NB4 (cell line): ENCODE data around the gene MAGI2.

Source experiments
- DNase-seq: peaks from one replicate; pipeline ENCODE4 v3.0.0; 2010; ENCODE audit warnings: low read depth
- H3K4me3 ChIP-seq: one replicate; pipeline ENCODE4 v1.5.1; 2011; ENCODE audit warnings: mild to moderate bottlenecking, low read depth, low read length, moderate library complexity
- MYC ChIP-seq: IDR thresholded peaks from 2 replicates; pipeline ENCODE4 v1.6.1; 2011; ENCODE audit warnings: low read depth, low read length
- POLR2A ChIP-seq: IDR thresholded peaks from 2 replicates; pipeline ENCODE4 v1.6.1; 2011; ENCODE audit warnings: mild to moderate bottlenecking; ENCODE audit not compliant: insufficient read length; ENCODE audit errors: extremely low read depth
- TF ChIP-seq, protein P1 (sequence below): IDR thresholded peaks from one replicate; pipeline ENCODE4 v1.5.1; 2012; ENCODE audit warnings: low read depth, low read length
- TF ChIP-seq, protein P2 (sequence below): IDR thresholded peaks from 2 replicates; pipeline ENCODE4 v1.6.1; 2011; ENCODE audit warnings: low read depth, low read length

MAGI2 gene

DNA sequence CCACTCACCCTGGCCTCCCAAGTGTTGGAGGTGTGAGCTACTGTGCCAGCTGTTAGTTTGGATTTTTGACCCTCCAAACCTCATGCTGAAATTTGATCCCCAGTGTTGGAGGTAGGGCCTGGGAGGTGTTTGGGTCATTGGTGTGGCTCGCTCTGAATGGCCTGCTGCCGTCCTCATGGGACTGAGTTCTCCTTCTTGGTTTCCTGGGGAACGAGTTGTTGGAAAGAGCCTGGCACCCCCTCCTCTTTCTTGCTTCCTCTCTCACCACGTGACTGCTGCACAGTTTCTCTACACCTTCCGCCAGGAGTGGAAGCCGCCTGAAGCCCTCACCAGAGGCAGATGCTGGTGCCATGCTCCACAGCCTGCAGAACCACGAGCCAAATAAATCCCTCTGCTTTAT lies 1401.4 kb downstream of the MAGI2 start:
- DNase-seq, result no peak
- no peak overlapping the region for H3K4me3 ChIP-seq
- no peak for TF ChIP-seq MYC

DNA sequence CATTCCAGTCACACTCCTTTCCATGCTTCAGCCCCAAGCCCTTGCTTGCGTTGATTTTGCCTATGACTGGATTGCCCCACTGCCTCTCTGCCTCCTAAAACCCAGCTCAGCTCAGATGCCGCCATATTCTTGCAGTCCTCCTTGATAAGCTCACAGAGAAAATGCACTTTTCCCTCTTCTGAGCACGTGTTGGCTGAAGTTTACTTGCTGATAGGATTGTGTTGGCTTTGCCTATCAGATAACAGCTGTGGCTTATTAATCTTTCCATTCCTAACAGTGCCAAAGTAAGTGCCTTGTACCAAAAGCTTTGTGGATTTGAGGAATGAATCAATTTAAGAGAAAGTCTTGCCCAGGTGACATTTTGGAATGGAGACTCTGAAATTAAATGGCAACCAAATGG lies 1405.7 kb downstream of the MAGI2 start:
- TF ChIP-seq MYC, result no peak
- TF ChIP-seq, protein P1, sequence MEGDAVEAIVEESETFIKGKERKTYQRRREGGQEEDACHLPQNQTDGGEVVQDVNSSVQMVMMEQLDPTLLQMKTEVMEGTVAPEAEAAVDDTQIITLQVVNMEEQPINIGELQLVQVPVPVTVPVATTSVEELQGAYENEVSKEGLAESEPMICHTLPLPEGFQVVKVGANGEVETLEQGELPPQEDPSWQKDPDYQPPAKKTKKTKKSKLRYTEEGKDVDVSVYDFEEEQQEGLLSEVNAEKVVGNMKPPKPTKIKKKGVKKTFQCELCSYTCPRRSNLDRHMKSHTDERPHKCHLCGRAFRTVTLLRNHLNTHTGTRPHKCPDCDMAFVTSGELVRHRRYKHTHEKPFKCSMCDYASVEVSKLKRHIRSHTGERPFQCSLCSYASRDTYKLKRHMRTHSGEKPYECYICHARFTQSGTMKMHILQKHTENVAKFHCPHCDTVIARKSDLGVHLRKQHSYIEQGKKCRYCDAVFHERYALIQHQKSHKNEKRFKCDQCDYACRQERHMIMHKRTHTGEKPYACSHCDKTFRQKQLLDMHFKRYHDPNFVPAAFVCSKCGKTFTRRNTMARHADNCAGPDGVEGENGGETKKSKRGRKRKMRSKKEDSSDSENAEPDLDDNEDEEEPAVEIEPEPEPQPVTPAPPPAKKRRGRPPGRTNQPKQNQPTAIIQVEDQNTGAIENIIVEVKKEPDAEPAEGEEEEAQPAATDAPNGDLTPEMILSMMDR, result no peak
- TF ChIP-seq POLR2A, result no peak
- TF ChIP-seq, protein P2, sequence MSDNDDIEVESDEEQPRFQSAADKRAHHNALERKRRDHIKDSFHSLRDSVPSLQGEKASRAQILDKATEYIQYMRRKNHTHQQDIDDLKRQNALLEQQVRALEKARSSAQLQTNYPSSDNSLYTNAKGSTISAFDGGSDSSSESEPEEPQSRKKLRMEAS, result no peak
- no peak for DNase-seq
- no peak overlapping the region for H3K4me3 ChIP-seq

DNA sequence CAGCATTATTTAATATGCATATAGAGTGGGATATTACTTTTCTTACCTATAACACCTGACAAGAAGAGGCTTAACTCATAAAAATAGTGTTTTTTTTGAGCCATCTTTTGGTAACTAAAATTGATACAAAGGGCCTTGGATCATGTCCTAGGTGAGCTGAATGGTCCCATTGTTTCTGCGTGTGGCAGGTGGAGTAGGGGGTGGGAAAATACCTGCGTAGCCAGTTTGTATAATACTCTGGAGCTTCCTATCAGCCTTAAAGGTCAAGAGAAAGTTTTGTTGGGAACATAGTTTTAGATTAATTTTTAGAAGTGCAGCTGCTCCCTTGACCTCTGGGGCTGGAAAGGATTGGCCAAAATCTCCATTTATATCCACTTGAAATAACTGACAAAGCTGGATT lies 1410.3 kb downstream of the MAGI2 start:
- no peak overlapping the region for H3K4me3 ChIP-seq
- no peak for DNase-seq
- TF ChIP-seq POLR2A, result no peak
- TF ChIP-seq MYC, result no peak
- TF ChIP-seq, protein P2, result no peak
- TF ChIP-seq, protein P1, result no peak

DNA sequence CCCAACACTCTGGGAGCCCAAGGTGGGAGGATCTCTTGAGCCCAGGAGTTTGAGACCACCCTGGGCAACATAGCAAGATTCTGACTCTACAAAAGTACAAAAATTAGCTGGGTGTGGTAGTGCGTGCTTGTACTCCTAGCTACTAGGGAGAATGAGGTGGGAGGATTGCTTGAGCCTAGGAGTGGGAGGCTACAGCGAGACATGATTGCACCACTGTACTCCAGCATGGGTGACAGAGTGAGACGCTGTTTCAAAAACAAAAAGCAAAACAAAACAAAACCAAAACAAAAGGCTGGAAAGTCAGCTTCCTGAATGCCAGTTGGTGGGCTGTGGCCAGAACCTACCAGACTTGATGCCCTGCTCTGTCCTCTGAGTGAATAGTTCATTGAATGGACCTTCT lies 1412.0 kb downstream of the MAGI2 start:
- no peak overlapping the region for H3K4me3 ChIP-seq
- DNase-seq, result no peak
- TF ChIP-seq POLR2A (no peak), MYC (no peak)
- TF ChIP-seq, protein P2, result no peak
- TF ChIP-seq, protein P1, result no peak

DNA sequence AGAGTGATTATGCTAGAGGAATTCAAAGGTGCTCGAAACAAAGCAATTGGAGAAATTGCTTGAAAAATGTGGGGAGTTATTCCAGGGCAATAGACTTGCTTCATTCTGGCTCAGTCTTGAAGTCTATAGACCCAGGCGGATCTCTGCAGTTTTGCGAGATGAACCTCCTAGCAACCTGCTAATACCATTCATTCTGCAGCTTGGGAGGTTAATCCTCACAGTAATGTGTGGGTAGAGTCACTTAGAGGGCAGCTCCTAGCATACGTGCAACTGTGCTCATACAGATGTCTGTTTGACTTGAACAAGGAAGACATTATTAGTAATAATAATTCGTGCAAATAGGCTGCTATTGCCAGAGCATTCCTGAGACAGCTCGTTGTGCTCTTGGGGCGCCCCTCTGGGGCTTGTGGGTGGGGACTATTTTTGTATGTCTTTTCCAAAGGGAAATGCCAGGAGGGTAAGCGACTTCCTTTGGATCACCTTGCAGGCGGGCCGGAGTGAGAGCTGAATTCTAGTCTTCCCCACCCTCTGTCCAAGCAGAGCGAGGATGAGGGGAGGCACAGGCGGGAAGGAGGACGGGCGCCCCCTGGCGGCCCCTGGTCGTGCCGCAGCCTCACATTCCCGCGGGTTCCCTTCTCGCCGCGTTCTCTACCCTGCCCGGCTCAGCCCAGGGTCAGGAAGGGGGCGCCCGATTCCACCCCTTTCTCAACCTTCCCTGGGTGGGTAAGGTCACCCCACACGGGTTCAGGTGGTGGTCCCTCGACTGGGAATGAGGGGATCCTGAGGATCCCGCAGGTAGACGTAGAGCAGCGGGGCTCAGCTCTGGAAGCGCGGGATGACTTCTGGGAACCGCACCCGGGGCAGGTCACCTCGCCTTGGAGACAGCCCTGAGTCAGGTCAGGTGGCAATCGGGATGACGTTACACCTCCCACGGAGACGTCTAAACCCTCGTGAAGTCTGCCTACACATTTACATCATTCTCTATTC lies 1413.4 kb downstream of the MAGI2 start:
- DNase-seq, result peak; percentile 45
- no peak overlapping the region for H3K4me3 ChIP-seq
- TF ChIP-seq, protein P1, result peak; percentile 55
- TF ChIP-seq MYC (no peak), POLR2A (no peak)
- TF ChIP-seq, protein P2, result no peak

DNA sequence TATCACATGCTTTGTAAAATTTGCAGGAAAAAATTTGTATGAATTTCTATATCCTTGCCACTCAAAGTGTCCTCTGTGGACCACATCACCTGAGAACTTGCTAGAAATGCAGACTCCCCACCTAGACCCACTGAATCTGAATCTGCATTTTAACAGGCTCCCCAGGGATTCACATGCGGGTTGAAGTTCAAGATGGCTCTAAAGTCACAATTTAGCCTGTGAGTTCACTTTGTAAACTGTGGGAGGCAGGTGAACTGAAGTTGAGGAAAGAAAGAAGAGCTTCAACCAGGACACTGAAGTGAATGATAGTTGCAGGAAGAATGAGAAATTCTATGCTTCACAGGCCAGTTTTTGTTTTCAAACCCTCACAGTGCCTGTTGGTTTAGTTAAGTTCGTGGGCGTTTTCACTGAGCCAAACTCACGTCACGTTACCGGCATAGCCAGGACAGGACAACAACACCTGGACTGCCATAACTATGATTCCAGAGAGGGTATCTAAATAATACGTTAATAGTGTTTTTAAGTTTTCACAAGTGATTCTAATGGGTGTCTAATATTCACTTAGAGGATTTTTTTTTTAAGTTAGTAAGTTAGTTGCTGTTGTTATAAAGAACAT lies 1414.9 kb downstream of the MAGI2 start:
- no peak overlapping the region for H3K4me3 ChIP-seq
- TF ChIP-seq MYC (no peak), POLR2A (no peak)
- TF ChIP-seq, protein P1, result no peak
- TF ChIP-seq, protein P2, result no peak
- DNase-seq, result no peak
